HG03060 (cell line): Measurements from ENCODE around the gene GNB1.

Experiments
- ATAC-seq: cut with Tn5 transposase; IDR thresholded peaks from one replicate; pipeline ENCODE4 v1.9.1; 2021; ENCODE audit warnings: low read depth, moderate number of reproducible peaks; ENCODE audit not compliant: unreplicated experiment

The GNB1 gene

DNA sequence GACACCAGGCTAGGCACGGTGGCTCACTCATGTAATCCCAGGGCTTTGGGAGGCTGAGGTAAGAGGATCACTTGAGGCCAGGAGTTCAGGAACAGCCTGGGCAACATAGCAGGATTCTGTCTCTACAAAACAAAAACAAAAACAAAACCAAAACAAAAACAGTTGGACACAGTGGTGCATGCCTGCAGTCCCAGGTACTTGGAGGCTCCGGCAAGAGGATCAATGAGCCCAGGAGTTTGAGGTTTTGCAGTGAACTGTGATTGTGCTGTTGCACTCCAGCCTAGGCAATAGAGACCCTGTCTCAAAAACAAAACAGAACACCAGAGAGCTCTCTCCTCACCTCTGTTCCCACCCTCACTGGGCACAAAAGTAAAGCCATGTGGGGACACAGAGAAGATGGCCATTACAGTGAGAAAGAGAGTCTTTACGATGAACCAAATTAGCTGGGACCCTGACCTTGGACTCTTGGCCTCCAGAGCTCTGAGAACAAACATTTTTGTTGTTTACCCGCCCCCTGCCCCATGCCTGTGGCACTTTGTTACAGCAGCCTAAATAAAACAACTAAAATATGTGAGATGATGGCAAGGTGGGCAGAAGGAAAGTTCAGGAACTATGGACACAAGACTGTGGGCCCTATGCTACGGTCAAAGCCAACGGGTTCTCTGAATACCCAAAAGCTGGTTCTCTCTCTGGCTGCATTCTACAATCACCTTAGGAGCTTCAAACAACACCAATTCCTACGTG lies 122.5 kb downstream of the GNB1 start:
- ATAC-seq = no peak

DNA sequence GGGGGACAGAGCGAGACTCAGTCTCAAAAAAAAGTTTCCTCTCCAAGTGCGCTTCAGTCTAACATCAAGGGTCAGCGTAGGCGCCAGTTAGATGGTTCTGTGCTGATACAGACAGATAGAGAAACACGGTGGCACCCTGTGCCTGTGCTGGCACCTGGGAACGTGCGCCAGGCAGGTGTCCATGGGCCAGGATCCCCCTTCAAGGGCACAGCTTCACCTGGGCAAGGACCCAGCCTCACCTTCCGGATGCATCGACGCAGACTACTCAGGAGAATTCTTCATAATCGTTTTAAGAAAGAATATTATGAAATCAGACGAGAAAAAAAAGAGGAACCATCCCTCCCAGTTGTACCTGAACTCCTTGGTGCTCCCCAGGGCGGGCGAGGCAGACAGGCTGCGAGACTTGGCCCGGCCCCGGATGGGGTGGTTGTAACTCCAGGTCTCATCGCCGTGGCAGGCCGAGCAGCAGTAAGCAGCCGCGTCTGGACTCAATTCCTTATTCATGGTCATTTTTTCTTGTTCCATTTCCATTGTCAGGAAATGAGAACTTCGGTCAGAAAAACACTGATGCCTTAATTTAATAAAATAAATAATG lies 125.9 kb downstream of the GNB1 start:
- no peak for ATAC-seq

DNA sequence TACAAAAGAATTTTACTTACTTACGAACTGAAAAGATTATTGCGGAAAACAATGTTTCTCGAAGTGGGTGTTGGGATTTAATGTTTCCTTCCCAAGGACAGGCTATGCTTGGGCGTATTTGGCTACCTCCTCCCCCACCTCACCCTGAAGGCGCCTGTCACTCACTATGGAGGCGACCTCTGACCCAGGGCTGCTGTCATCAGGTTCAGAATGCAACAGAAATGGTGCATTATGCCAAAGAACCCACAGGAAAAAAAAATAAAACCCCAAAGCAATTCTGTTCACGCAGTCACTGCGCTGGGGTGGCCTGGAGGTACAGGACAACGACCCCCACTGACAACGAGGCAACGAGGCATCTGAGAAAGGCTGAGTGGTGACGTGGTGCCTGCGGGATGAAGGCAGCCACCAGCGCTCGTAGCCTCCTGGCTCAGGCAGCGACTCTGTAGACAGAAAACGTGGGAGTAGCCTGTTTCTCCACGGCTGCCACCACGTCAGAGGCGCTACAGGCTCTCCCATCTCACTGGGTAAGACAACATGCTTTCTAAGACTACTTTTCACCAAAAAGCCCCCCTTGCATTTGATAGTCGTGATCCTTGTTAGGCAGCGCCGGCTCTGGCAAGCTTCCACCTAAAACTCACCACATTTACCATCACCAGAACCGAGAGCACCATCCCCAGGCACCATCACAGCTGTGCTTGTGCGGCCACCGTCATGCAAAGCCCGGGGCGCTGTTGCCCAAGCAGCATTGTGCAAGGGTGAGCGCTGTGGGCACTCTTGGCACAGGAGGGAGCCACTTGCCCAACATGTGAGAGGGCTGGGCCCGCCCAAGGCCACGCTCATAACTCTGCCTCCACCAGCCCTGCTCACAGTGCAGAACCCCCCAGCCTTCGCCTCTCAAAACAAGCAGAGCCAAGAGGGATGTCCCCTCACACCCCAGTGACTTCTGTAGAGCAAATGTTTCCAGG lies 126.9 kb downstream of the GNB1 start:
- ATAC-seq = no peak

DNA sequence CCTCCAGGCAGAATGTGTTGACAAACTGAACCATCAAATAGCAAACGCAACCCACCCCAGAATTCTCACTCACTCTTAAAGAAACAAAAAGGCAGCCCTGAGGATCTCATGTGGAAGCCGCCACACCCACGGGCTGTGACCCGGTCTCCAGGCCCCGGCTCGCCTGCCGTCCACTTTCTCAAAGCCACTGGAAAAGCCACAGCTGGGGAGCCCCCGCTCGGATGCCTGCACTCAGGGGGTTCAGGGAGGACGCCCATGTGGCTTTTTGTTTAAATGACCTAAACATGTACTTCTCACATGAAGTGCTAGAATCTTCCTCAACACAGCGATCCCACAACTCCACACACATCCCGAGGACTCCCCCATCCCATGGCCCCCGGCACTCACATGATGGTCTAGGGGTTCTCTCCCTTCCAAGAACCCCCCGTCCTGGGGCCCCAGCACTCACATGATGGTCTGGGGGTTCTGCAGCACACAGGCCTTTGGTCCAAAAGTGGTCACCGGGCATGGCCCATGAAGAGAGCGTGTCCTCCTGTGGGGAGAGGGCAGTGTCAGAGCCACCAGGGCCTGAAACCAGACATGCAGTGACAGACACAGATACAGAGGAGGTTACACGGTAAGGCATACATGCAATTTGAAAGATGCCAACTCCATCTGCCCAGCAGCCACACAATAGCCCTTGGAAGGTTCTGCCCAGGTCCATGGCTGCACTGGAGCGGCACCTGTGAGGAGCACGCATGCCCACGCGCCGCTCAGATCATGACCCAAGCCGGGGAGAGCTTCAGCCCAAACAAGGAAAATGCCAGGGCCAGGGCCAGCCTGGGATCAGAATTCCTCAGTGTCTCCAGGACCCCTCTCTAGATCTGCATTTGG lies 129.1 kb downstream of the GNB1 start:
- ATAC-seq = no peak

DNA sequence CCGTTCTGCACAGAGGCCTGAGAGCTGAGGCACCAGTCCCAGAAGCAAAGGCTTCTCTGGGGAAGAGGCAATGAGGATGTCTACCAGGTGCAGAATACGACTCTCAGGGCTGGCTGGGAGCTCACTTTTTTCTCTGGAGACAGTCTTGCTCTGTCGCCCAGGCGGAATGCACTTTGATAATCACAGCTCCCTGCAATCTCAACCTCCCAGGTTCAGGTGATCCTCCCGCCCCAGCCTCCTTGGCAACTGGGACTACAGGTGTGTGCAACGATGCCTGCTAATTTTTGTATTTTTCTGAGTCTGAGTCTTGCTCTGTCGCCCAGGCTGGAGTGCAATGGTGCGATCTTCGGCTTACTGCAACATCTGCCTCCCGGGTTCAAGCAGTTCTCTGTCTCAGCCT lies 130.2 kb downstream of the GNB1 start:
- no peak for ATAC-seq

DNA sequence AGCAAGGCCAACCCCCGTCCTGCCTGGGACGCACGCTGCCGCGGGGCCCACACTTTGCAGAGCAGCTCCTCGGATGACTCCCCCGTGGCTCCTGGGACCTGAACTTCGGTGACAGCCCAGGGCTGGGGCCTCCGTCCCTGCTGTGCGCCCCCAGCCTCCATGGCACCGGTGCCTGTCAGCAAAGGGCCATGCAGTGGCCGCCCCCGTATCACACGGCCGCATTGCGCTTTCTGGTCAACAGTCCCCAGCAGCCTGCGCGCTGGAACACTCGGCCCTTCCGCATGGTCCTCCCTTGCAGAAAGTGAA lies 130.6 kb downstream of the GNB1 start:
- ATAC-seq = no peak

DNA sequence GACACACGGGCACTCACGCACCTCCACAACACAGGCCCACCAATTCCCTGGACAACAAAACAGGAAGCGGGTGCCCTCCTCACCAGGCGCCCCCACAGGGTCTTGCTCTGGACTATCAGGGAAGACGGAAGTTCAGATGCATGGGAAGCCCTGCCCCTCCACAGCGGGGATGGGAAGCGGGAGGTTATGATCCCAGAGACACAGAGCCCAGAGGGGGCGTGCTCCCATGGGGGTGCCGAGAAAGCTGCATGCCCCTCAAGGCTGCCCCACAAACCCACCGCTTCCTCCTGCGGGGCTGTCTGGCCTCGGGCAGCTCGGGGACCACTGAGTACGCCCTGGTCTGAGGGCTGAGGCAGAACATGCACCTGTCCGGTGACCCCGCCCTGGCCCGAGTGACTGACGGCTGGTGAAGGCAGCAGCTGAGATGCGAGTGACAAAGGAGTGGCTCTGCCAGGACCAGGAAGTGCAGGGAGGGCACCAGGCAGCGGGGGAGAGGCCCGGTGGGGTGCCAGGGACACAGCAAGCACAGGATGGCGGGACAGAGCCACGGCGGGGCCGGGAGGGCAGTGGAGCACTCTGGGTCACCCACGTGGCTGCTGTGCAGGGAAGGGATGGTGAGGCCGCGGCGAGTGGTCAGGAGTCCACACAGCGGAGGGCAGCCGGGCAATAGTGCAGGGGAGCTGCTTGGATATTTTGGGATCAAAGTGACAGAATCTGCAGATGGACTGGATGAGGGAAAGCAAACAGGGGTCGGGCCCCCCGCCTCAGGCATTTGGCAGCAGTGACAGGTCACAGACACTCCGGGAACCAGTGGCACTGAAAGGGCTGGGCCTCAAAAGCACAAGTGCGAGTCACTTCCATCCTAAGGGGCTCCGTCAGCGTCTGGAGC lies 131.2 kb downstream of the GNB1 start:
- ATAC-seq = no peak

DNA sequence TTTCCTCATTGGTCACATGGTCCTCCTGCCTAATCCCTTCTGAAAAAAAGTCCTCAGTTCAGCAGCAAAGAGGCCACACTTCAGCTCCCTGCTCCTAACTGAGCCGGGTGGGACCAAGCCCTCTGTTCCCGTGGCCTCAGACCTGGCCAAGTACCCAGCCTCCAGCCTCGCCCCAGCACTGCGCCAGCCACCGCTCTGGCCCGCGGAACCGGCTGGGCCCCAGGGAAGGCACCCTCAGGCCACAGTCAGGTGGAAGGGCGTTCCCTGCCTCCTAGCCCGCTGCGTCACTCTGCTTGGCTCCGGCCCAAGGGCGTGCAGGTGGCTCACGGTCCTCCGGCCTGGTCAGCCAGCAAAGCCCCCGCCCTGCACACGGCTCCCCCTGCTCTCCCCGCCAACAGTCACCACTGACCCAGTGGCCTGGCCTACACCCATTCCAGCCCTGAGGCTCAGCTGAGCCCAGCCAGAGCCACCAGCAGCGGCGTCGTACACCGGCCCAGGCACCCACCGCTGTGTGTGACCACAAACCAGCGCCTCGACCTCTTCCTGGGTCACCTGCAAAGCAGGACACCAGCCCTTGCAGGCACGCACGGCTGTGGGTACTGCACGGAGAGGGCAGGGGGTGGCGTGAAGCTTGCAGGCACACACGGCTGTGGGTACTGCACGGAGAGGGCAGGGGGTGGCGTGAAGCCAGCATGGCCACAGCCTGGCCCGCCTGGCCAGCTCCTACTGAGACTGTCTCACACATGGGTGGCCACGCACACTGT lies 132.0 kb downstream of the GNB1 start:
- no peak for ATAC-seq

DNA sequence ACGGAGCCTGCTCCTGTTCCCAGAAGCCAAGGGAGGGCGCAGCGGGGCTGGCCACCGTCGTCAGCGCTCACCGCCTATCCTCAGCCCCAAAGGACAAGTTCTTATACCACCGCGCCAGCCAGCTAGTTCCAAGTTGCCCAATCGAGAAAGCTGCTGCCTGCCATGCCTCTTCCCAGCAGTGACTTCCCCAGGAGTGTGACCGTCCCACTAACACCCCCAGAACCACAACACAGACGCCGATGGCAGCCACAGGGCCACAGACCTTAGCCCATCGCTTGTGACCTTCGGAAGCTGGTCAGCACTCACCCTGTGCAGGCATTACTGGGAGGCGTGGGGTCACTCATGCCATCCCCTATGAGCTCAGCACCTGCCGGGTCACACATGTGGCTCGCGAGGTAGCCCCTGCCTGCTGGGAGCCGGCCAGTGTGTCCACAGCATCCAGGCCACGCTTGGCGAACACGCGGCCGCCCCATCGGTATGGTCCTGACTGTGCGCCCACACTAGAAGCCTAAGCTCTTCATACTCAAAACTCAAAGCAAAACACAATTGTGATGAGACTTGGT lies 132.7 kb downstream of the GNB1 start:
- ATAC-seq = no peak

DNA sequence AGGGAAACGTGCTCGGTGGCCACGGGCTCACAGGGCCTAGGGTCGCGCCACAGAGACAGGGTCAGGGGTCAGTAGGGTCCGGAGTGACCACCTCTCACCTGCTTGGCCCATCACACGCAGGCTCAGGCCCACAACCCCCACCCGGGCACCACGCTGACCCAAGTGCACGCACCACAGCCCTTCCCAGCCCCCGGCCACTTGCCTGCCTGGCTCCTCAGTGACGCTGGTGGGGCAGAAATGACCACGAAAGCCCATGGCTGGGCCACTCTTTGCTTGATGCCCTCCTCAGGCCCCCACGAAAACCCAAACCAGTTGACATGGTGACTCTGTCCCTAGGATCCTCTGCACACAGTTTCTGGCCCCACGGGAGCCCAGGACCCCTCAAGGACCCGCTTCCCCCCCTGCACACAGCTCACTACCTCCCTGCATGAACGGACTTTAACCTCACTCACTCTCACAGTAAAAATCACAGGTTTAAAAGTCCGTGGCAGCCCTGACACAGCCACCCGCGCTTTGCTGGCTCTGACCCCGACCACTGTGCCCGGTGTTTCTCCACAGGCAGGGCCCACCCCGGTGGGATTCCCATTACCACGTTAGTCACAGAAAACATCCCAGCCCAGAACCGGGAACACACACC lies 133.3 kb downstream of the GNB1 start:
- ATAC-seq = no peak

DNA sequence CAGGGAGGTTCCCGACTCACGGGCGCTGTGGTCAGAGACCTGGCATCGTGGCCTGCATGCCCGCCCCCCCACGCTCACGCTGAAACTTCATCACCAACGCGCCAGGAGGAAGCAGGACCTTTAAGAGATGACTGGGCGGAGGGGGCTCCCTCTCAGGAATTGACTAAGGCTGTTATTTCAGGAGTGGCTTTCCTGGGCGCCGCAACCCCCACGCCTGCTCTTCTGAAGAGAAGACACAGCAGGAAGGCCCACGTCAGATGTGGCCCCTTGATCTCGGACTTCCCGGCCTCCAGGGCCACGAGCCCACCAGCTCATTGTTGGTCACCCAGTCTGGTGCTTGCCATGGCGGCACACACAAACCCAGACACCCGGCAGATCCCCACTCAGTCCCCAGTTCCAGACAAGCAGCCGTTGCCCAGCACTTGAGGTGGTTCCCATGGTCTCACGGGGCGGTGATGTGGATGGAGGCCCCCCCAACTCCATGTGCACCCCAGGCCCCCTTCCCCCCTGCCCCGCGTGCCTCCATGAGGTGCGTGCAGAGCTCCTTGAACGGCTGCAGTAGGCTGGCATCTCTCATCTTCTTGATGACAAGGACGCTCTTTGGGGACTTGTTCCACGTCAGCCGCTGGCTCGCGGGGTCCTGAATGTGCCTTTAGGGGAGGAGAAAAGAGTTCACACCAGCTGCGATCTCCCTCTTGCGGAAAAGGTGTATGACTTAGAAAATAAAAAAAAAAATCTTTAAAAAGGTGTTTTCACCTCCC lies 134.0 kb downstream of the GNB1 start:
- ATAC-seq = no peak

DNA sequence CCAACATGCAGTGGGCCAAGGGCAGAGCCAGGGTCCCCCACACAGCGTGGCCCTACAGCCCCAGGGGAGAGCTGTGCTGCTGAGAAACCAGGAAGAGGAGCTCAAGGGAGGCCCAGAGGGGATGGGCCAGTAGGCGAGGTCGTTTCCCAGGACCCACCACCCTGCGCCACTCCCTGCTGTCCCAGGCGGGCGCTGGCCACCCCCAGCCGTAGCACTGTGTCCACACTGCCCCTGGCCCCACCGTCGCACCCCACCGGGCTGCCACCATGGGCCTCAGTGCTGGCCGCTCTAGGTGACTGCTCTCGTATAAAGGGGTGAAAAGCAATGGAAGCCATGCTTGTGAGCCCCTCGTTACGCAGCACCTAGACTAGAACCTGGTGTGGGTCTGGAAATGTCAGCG lies 135.0 kb downstream of the GNB1 start:
- no peak for ATAC-seq

DNA sequence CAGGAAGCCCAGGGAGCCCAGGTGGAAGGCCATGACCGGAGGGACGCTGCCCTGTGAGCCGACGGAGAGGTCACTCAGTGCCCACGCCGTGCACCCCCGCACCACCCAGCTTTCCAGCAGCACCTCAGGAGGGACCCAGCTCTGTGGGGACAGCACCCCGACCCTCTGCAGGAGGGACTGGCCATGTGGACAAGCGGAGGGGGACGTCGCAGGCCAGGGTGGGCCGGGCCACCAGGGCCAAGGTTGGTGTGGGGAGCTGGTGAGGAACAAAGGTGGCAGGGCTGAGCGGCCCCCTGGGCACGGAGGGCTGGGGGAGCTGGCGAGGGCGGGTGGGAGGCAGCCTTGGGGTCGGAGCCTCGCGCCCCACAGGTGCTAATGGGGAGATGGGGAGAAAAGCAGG lies 135.5 kb downstream of the GNB1 start:
- no peak for ATAC-seq

DNA sequence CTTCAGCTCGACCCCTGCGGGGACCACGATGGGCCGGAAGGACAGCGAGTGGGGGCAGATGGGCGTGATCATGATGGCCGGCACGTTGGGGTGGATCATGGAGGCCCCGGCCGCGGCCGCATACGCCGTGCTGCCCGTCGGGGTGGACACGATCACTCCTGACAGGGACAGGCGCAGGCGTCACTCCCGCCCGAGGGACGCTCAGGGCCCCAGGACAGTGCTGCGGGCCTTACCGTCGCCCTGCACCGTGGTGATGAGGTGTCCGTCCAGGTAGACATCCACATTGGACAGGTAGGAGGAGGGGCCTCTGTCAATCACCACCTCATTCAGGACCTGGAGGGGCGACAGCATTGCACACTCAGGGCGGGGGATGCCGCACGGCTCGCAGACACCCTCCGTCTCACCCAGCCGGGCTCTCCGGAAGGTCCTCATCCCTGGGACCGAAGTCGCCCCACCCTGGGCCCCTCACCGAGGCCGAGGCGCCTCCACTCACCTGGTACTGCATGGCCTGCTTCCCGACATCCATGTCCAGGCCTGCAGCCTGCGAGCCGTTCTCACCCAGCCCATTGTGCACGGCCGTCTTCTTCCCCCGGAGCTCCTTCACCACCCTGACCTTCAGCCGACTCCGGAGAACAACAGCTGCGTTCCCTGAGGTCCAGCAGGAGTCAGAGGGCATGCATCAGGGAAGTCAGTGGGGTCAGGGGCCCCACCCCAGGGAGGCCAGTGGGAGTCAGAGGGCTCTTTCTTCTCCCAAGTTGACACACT lies 136.7 kb downstream of the GNB1 start:
- ATAC-seq = no peak

DNA sequence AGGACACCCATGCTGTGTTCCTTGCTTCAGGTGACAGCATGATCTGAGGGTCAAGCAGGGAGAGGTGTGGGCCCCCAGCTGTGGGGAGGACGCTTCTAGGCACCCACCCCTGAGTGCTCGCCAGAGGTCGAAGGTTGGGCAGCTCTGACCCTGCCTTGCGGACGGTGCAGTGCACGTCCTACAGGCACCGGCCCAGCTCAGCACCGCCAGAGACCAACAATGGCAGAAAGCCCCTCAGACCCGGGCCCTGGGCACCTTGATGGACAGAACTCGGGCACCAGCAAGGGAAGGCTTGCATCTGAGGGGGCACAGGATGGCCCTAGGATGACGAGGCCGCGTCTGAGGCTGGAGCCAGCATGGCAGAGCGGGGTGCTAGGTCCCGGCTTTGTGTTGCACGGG lies 137.3 kb downstream of the GNB1 start:
- ATAC-seq = no peak
